Activated CD4-positive, alpha-beta T cell treated with anti-CD3 and anti-CD28 coated beads, Interleukin-2, amount 50 U/mL, for 16 hours (primary cell): ENCODE results near the gene ZNF768.
"Not testable (repeated sequence)": the region's sequence is repeated elsewhere in the genome, so short reads cannot be mapped to it uniquely, and the experiment has no call there.

Experiments used
- DNase-seq: peaks from one replicate; pipeline ENCODE4 v3.0.0-alpha.2; 2020

Gene ZNF768

GRCh38 chr16:30555315-30556124 is 29.2 kb upstream of the ZNF768 start:
- no peak for DNase-seq

- DNase-seq = no peak
Measured at GRCh38 chr16:30554557-30555314, 28.4 kb upstream of the ZNF768 start.

GRCh38 chr16:30553393-30553899 is 27.1 kb upstream of the ZNF768 start:
- DNase-seq = no peak

DNA sequence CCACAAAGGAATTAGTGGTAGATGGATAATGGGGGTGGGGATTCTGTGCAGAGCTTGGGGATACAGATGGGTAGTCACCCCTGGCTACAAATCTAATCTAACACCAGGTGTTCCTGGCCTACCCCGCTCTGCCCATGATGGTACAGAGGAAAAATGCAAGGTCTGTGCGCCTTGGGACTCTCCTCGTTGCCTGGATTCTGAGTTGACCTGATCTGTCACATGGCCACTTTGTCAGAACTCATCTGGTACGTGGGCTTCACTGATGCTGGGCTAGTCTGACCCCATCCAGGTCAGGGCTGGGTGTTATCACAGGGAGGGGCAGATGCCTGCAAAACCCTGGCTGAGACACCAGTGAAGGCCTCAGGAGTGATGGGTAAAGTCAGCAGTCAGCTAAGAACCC is 26.6 kb upstream of the ZNF768 start:
- DNase-seq = no peak

GRCh38 chr16:30551781-30552180 is 25.4 kb upstream of the ZNF768 start:
- DNase-seq = peak; percentile 78

DNA sequence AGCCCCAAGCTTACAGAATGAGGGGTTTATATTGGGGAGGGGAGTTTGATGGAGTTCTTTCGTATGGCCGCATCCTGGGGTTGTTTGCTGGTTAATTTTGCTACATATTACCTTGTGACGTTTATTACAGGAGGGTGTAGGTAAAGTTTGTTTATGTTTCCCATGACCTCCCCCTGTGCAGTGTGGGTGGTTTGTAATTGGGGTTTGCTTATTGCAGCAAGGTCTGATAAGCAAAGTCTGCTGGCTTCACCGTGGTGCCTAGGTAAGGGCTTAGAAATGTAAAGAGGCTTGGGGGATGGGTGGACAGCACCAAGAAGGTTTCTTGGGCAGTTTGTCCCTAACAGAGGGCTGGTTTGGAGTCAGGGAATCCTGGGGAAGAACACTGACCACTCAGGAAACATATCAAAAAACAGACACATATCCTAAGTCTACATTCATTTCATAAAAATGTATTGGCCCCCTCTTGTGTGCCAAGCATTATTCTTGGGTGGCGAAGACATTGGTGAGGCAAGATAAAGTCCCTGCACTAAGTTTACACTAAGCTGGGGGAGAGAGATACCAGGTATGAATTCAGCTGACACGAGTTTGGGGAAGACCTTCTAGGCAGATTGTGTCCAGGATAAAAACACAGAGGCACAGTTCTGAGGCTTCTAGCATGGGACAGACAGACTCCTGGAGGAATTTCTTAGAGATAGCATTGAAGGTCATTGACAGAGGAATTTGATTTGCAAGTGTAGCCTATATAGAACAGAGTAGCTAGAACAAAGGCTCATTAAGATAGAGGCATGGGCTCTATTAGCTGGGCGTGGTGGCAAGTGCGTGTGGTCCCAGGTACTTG is 22.3 kb upstream of the ZNF768 start:
- DNase-seq = no peak

GRCh38 chr16:30546115-30546514 is 19.7 kb upstream of the ZNF768 start:
- no peak for DNase-seq

GRCh38 chr16:30543067-30543466 is 16.7 kb upstream of the ZNF768 start:
- DNase-seq = no peak

DNA sequence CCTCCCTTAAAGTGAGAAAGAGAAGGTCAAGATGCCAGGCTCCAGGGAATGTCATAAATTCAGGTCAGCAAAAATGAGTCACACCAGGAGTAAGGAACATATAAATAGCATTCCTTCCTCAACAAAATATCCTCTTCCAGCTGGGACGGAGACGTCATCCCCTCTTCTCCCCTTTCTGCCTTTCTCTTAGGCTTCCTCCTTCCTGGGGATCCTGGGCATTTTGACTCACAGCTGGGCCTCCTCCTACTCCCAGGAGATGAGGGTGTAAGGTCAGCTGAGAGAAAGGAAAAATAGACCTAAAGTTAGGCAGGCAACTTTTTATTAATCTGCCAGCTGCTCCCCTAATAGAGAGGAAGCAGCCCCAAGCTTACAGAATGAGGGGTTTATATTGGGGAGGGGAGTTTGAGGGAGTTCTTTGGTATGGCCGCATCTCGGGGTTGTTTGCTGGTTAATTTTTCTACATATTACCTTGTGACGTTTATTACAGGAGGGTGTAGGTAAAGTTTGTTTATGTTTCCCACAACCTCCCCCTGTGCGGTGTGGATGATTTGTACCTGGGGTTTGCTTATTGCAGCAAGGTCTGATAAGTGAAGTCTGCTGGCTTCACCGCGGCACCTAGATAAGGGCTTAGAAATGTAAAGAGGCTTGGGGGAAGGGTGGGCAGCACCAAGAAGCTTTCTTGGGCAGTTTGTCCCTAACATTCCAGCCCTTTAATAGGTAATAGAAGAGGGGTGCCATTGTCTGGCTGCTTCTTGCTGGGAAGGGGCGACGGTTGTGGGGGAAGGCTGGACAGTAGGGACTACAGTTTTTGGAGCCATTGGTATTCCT is 15.3 kb upstream of the ZNF768 start:
- no peak for DNase-seq

DNA sequence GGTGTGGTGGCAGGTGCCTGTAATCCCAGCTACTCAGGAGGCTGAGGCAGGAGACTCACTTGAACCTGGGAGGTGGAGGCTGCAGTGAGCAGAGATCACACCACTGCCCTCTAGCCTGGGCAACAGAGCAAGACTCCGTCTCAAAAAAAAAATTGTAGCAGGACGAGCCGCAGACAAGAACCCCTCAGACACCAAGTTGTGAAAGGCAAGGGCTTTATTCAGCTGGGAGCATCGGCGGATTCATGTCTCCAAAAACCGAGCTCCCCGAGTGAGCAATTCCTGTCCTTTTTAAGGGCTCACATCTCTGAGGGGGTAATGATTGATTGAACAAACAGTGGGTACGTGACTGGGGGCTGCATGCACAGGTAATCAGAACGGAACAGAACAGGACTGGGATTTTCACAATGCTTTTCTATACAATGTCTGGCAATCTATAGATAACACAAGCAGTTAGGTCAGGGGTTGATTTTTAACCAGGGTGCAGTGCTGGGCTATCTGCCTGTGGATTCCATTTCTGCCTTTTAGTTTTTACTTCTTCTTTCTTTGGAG is 14.6 kb upstream of the ZNF768 start:
- not testable (repeated sequence) for DNase-seq

DNA sequence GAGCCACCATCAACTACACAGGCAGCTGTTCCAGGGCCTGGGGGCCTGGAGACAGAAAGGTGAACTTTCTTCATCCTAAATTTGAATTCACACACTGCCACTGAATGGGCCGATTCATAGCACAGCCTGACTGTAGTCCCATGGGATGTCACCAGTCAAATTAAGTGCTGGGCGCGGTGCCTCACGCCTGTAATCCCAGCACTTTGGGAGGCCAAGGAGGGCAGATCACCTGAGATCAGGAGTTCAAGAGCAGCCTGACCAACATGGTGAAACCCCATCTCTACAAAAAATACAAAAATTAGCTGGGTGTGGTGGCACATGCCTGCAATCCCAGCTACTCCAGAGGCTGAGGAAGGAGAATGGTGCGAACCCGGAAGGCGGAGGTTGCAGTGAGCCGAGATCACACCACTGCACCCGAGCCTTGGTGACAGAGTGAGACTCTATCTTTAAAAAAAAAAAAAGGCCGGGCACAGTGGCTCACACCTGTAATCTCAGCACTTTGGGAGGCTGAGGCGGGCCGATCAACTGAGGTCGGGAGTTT is 13.7 kb upstream of the ZNF768 start:
- DNase-seq = not testable (repeated sequence)

DNA sequence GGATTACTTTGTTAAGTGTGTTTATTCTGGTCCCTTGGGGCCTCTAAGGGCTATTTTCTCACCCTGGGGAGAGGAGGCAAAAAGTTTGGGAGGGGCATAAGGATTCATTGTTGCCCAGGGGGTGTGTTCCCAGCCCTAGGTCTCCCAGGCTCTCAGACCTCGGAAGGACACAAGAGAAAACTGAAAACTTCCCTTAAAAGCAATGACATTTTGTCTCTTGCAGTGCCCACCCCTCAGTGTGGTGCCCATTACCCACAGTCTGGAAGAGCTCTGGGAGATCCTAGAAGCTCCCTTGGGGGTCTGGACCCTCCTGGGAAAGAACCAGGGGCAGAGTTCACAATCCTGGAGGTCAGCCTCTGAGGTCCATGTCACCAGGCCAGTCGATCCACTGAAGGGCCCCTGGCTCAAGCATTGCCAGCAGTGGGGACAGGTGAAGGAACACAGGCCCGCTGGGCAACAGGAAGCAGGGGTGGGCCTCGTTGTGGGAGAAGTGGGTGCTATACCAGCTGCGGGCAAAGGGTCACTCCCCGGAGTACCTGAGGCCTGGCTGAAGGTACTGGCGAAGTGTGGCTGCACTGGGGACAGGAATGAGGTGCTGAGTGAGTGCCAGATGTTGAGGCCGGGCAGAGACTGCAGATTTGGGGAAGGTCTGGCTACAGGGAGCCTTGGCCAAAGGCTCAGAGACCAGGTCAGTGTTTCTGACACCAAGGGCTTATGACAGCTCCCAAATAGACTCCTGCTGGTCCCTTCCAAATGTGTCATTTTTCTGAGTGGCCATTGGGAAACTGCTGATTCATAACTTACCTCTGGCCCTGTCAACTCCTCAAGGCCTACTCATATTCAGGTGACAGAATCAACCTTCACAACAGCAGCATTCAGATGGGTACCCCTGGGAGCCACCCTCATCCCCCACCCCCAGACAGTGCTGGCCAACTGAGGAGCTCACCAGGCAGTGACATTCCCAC is 12.9 kb upstream of the ZNF768 start:
- DNase-seq = no peak

DNA sequence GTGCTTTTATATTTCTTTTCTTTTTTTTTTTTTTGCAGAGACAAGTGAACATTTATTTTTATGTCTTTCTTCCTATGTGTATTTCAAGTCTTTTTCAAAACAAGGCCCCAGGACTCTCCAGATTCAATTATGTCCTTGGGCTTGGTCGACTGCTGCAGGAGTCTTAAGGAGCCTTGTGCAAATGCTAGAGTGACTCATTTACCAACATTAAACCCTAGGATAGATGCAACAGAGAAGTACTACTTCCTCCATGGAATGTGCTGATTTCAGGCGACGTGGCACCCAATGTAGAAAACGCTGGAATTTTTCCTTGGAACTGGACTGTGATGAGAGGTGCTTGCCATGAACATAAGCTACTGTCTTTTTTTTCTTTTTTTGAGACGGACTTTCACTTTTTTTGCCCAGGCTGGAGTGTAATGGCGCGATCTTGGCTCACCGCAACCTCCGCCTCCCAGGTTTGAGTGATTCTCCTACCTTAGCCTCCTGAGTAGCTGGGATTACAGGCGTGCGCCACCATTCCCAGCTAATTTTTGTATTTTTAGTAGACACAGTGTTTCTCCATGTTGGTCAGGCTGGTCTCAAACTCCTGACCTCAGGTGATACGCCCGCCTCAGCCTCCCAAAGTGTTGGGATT is 10.1 kb upstream of the ZNF768 start:
- not testable (repeated sequence) for DNase-seq

- peak; percentile 75 for DNase-seq
Measured at GRCh38 chr16:30535777-30536190, 9.4 kb upstream of the ZNF768 start.

GRCh38 chr16:30535106-30535776 is 8.9 kb upstream of the ZNF768 start:
- peak; percentile 50 for DNase-seq

- DNase-seq = peak; percentile 94
Measured at GRCh38 chr16:30534368-30535105, 8.2 kb upstream of the ZNF768 start, which contains the start of gene ZNF747. ZNF747 (minus strand) TSS chr16:30534858; CDS start chr16:30534679, 179 bp downstream.

- DNase-seq = peak; percentile 39
Measured at GRCh38 chr16:30533748-30534367, 7.5 kb upstream of the ZNF768 start.

DNA sequence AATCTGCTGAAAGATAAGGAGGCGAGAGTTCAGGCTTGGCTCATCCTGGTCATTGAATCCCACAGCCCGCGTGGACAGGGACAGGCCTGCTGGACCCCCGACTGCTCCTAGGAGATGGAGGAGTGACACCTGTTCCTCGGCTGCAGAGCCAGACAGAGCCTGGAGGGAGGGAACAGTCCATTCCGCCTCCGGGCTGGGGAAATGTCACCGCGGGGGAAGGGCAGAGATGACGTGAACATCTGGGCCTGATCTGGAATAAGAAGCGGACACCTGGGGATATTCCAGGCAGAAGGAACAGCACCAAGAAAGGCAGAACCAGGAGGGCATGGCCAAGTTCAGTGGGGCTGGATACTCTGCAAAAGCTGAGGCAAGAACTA is 6.8 kb upstream of the ZNF768 start:
- no peak for DNase-seq
